Heart right ventricle (tissue), 16 donors: ENCODE data around the gene C2orf72. TPM values are rescaled to one million over a fixed set of nuclear protein-coding genes. Genes with fewer than 3 reads are reported as not detected.
A peak's percentile ranks its signal among the peaks of the same experiment; 100 is the strongest.

ENCODE experiments used
- ATAC-seq, 8 donors: fragments of 200-7000 bp; cut with Tn5 transposase; one replicate each; pipeline ENCODE4 v1.9.1; 2020; ENCODE audit warnings: mild to moderate bottlenecking in 8 of 8, moderate library complexity in 8 of 8, moderate number of reproducible peaks in 1 of 8
- DNase-seq, 2 donors: peaks; one replicate each; pipeline ENCODE4 v3.0.0-alpha.2; 2020
- H3K27ac ChIP-seq, 10 donors: fragments of 200-600 bp; sonication (generic) in 2 of 10; one replicate each; pipeline versions ENCODE4 v1.5.0 to v1.8.0; 2020 to 2022; ENCODE audit warnings: mild to moderate bottlenecking in 3 of 10
- H3K27me3 ChIP-seq, 7 donors: fragments of 200-600 bp; one replicate each; pipeline ENCODE4 v1.8.0; 2021 to 2022; ENCODE audit warnings: mild to moderate bottlenecking in 2 of 7
- H3K36me3 ChIP-seq, 9 donors: fragments of 200-600 bp; sonication (generic) in 1 of 9; one replicate each; pipeline versions ENCODE4 v1.5.0 to v1.8.0; 2020 to 2022; ENCODE audit warnings: mild to moderate bottlenecking in 2 of 9
- H3K4me1 ChIP-seq, 9 donors: fragments of 200-600 bp; sonication (generic) in 1 of 9; one replicate each; pipeline versions ENCODE4 v1.5.0 to v1.8.0; 2020 to 2022; ENCODE audit warnings: mild to moderate bottlenecking in 4 of 9
- H3K4me3 ChIP-seq, 10 donors: fragments of 200-600 bp; sonication (generic) in 2 of 10; one replicate each; pipeline versions ENCODE4 v1.5.0 to v1.8.0; 2020 to 2022; ENCODE audit warnings: mild to moderate bottlenecking in 7 of 10, moderate library complexity in 2 of 10
- H3K9me3 ChIP-seq, 11 donors: fragments of 200-600 bp in 10 of 11; sonication (generic) in 2 of 11; one replicate each; pipeline versions ENCODE4 v1.5.0 to v1.8.0; 2013 to 2022; ENCODE audit warnings: mild to moderate bottlenecking in 2 of 11, control low read depth in 1 of 11, moderate library complexity in 1 of 11
- WGBS, 2 donors: extraction: QIAGEN DNeasy Blood & Tissue Kit; methylation state at CpG; one replicate each; pipeline ENCODE4 v1.1.7; 2013; ENCODE audit warnings: inconsistent platforms in 1 of 2; 5-methylcytosine and 5-hydroxymethylcytosine counted together
- intact Hi-C, 10 donors: fragments of 100-400 bp; cut with DNase I; formaldehyde crosslinking; loops; one replicate each; pipeline versions ENCODE4 v1.11.1 to v1.14.2; 2022
- polyA plus RNA-seq, 2 donors: library from polyadenylated mRNA; stranded (reverse); fragments of 200-250 nt; gene quantifications; one replicate each; pipeline ENCODE4 v1.2.3, GENCODE V29; 2013
- total RNA-seq, 10 donors: library from RNA; stranded (reverse); fragmentation: NEBNext Ultra II Directional in 3 of 10; extraction: Animal tissue kit (Norgen Biotek cat#: 25700) in 3 of 10; gene quantifications; one replicate each; pipeline versions ENCODE4 v1.2.1 to v1.2.4, GENCODE V29; 2021 to 2023
- TF ChIP-seq, protein P1 (sequence below), 9 donors: fragments of 200-600 bp; sonication (generic) in 2 of 9; IDR thresholded peaks; one replicate each; pipeline versions ENCODE4 v1.5.0 to v1.8.0; 2021 to 2022; ENCODE audit warnings: antibody characterized with exemption in 9 of 9, mild to moderate bottlenecking in 5 of 9, moderate library complexity in 1 of 9
- donor health status: Arrhythmogenic right ventricular cardiomyopathy.
- donor health status: ischemic (EF 13 %, LVEDD 7.1; RV severe dilation, severe dysfunction).
- donor health status: healthy with polysubstance abuse.
- donor health status: DM: no; HTN: yes; CAD: no.
- donor health status: DM: no; HTN: no; CAD: no.
- donor health status: ischemic (EF 25% LVEDD 6.9; RV normal size, moderate dysfunction).
- donor health status: ischemic (EF 25% LVEDD 5.7; RV mildly dilated, moderate dysfunction).
- donor health status: healthy.
- donor health status: DM: yes; HTN: yes; CAD: no.
- donor health status: Ischemic cardiomyopathy.
- donor health status: ischemic (EF 35%, LVEDD 5.7; RV mildly dilated, moderate dysfunction).
- donor health status: nonischemic (EF 11% LVEDD 7.7; RV severe dilation, severe dysfunction).
- donor health status: DM: yes; HTN: yes; CAD: no.
- donor health status: PGD.
- donor health status: ischemic (EF 29% LVEDD 5.4; RV normal size, mild dysfunction).
- donor health status: nonischemic (EF 23%, LVEDD 6.1; RV moderate dilation, normal function).

Gene C2orf72
- total and polyA plus RNA-seq, 12 donors: 0.06 to 0.09 (median 0.07) TPM; not detected in 9

DNA sequence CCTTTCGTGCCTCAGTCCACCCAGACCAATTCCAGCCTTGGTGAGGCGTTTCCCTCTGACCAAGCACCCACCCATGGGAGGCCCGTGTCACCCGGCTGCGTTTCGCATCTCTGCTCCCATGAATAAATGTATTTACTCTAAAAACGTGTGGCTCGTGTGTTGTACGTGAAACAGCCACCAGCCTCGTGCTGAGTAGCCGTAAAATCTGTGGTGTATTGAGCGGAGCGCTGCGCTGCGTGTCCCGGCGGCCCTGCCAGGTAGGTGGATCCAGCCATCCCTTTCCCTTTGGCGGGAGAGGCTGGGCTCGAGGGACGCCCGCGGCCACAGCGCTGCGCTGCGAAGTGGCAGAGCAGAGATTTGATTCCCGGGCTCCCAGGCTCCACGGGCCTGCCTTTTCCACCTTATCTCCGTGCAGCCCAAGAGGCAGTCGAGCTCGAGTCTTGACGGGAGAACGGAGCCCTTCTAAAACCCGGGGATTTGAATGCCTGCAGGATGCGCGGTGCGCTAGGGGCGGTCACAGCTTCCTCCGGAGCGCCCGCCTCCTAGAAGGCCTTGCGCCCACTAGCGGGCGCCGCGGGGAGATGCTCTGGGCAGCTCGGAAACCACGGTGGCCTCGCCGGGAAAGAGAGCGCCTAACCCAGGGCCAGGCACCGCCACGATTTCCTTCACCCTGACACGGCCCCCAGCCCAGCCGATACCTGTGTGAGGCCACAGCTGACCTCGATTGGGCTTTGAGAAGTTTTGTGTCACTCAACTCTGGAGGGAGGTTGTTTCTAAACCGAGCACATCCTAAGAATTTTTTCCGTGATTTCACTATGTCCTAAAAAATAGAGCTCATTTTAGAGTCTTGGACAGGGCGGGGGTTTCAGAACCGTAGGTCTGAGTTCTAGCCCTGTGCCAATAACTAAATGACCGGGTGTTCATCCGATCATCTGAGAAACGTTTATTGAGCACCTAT lies 15.4 kb downstream of the C2orf72 start:
- peaks cover 4 to 21% (median 11%) of the 10 kb centered on the region in 9 donors for H3K4me1 ChIP-seq
- ATAC-seq (peak; percentile 73 to 87 (median 83)), DNase-seq (peak; percentile 72 to 84)
- TF ChIP-seq, protein P1, sequence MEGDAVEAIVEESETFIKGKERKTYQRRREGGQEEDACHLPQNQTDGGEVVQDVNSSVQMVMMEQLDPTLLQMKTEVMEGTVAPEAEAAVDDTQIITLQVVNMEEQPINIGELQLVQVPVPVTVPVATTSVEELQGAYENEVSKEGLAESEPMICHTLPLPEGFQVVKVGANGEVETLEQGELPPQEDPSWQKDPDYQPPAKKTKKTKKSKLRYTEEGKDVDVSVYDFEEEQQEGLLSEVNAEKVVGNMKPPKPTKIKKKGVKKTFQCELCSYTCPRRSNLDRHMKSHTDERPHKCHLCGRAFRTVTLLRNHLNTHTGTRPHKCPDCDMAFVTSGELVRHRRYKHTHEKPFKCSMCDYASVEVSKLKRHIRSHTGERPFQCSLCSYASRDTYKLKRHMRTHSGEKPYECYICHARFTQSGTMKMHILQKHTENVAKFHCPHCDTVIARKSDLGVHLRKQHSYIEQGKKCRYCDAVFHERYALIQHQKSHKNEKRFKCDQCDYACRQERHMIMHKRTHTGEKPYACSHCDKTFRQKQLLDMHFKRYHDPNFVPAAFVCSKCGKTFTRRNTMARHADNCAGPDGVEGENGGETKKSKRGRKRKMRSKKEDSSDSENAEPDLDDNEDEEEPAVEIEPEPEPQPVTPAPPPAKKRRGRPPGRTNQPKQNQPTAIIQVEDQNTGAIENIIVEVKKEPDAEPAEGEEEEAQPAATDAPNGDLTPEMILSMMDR (IDR thresholded peaks at IDR 0.05): peak; percentile 85 to 98 (median 97)
- 6 to 7% methylated on average over 62 of the region's 62 CpGs for WGBS, 2 donors
- H3K4me3 ChIP-seq: peak overlapping the region; percentile 12 to 77 (median 59)
- intact Hi-C loops: loop anchor here in 5 of 10 donors (5.0 to 10.0 kb wide), 2 partner anchors 225 to 228 kb away; no protein-coding TSS in a partner anchor
- no peaks in the 10 kb centered on the region for H3K36me3 ChIP-seq
- H3K27me3 ChIP-seq: peaks cover 0 to 19% (median 0%) of the 10 kb centered on the region in 7 donors
- H3K9me3 ChIP-seq: no peaks in the 10 kb centered on the region
- H3K27ac ChIP-seq: peak overlapping the region in 6 of 10 donors; percentile 0 to 55 (median 29)

DNA sequence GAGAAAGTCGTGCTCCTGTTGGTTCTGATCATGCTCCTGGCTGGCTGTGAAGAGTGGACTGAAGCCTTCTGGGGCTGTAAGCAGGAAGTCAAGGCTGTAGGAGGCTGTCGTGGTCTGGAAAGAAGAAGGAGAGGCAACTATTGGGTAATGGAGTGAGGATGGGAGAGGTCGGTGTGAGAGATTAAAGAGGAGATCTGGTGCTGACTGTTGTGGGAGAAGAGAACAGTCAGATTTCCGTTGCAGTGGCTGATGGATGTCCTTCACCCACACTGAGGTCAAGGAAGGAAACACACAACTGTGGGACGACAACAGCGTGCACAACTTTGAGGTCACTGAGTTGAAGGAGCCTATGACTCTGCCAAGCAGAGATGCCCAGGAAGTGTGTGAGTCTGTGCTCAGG lies 16.5 kb downstream of the C2orf72 start:
- intact Hi-C loops: loop anchor here in 5 of 10 donors (5.0 to 10.0 kb wide), 2 partner anchors 227 to 229 kb away; no protein-coding TSS in a partner anchor
- Histone ChIP-seq H3K4me1 (peaks cover 14 to 32% (median 22%) of the 10 kb centered on the region in 9 donors), H3K27me3 (peaks cover 0 to 19% (median 0%) of the 10 kb centered on the region in 7 donors), H3K27ac (no peak overlapping the region), H3K36me3 (no peaks in the 10 kb centered on the region), H3K9me3 (no peaks in the 10 kb centered on the region), H3K4me3 (no peak overlapping the region)
- TF ChIP-seq, protein P1 (IDR thresholded peaks at IDR 0.05): no peak
- WGBS, 2 donors: 70 to 76% methylated on average over 6 of the region's 6 CpGs
- no peak for ATAC-seq
- DNase-seq: no peak

DNA sequence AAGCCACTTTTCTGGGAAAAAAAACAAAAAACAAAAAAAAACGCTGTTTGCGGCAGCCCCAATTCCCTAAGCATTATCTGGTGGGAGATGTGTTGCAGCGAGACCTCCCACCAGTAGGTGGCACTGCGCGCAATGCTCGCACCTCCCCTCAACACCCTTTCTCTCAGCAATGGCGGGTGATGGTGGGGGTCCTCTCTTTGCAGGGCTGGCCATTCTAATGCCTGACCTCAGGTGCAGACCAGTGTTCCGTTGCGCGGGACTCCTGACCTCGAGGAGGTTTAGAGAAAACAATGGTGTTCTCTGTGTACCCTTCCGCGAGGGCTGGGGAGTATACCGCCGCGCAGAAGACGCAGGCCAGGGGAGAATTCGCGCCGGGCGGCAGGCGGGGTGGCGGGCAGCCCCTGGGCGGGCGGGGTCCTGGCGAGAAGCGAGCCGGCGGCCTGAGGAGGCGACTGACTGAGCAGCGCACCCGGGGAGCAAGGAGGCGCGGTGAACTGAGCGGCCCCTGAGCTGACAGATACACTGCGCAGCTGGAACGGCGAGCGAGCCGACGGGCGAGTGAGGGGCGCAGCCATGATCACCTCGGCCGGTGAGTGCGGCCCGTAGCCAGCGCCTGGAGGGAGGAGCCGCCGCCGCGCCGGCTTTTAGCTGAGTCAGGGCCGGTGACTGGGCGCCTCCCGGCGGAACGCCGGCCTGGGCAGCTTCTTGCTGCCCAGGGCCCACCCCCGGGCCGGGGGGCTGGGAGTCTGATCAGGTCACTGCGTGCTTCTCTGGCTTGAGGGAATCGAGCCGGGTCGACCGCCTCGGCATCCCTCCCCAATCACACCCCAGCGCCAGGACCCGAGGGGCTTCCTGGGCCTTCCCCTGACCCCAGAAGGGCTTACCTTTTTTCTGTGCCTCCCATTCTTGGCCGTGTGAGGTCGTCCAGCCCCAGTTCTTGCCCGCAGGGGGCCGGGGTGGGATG lies 19.4 kb downstream of the C2orf72 start, which contains the start of gene PSMD1:
TSS of gene PSMD1 (plus strand) at position 415 of the 964 bp plus-strand sequence. CDS start at position 574, 159 bp downstream.
- WGBS, 2 donors: 0% methylated on average over 59 to 73 of the region's 73 CpGs
- intact Hi-C loops: loop anchor here in 3 of 10 donors (10.0 kb wide), 1 partner anchor 232 kb away; no protein-coding TSS in a partner anchor

More for the DNA sequence above, 19.4 kb downstream of the C2orf72 start, which contains the start of gene PSMD1:
- H3K9me3 ChIP-seq: no peaks in the 10 kb centered on the region
- H3K36me3 ChIP-seq: peaks cover 0 to 11% (median 3%) of the 10 kb centered on the region in 9 donors
- peak within 1 kb of the TSS; percentile 88 to 98 (median 95) for H3K27ac ChIP-seq
- peak; percentile 89 to 95 (median 92) for ATAC-seq
- H3K4me3 ChIP-seq: peak within 1 kb of the TSS; percentile 69 to 100 (median 97)
- H3K27me3 ChIP-seq: no peaks in the 10 kb centered on the region
- H3K4me1 ChIP-seq: peaks cover 20 to 52% (median 34%) of the 10 kb centered on the region in 9 donors
- peak; percentile 92 to 96 for DNase-seq
- TF ChIP-seq, protein P1 (IDR thresholded peaks at IDR 0.05): peak; percentile 87 to 99 (median 97)
